Body of pancreas (tissue), 4 donors: ENCODE results near the gene DMD. TPM values are rescaled to one million over a fixed set of nuclear protein-coding genes. Genes with fewer than 3 reads are reported as not detected.

Experiments
- ATAC-seq: fragments of 150-250 bp; one replicate; pipeline ENCODE4 v1.9.1; 2016
- DNase-seq, 4 donors: peaks; one replicate each; pipeline ENCODE4 v3.0.0-alpha.2; 2019
- H3K27ac ChIP-seq, 4 donors: fragments of 200-600 bp; sonication (generic); 1 replicate in 3 of 4; 2 replicates in 1 of 4; pipeline versions ENCODE4 v1.5.1 to v1.6.1; 2016 to 2019; ENCODE audit warnings: mild to moderate bottlenecking in 1 of 4, mixed read lengths in 1 of 4, moderate library complexity in 1 of 4
- H3K27me3 ChIP-seq, 2 donors: fragments of 200-600 bp; sonication (generic); one replicate each; pipeline ENCODE4 v1.6.0; 2016; ENCODE audit warnings: mild to moderate bottlenecking in 1 of 2
- H3K36me3 ChIP-seq, 2 donors: fragments of 200-600 bp; sonication (generic); replicated peaks in 1 of 2; 2 replicates each; pipeline ENCODE4 v1.5.1; 2016; ENCODE audit warnings: low read depth in 2 of 2; ENCODE audit not compliant: insufficient read depth in 1 of 2
- H3K4me1 ChIP-seq: fragments of 200-600 bp; sonication (generic); one replicate; pipeline ENCODE4 v1.6.0; 2016
- H3K4me3 ChIP-seq, 2 donors: fragments of 200-600 bp; sonication (generic); 1 replicate in 1 of 2; 2 replicates in 1 of 2; pipeline ENCODE4 v1.5.1; 2016 to 2019
- H3K9me3 ChIP-seq, 3 donors: fragments of 200-600 bp; sonication (generic); 1 replicate in 2 of 3; 2 replicates in 1 of 3; pipeline ENCODE4 v1.5.1; 2016
- CTCF ChIP-seq, 7 experiments: fragments of 450-650 bp in 4 of 7; fragments of 200-600 bp in 3 of 7; sonication (generic) in 3 of 7; IDR thresholded peaks; one replicate each; pipeline ENCODE4 v1.5.1; 2016 to 2019; ENCODE audit warnings: antibody characterized with exemption in 7 of 7
- POLR2A ChIP-seq, 3 donors: fragments of 450-650 bp; IDR thresholded peaks; one replicate each; pipeline ENCODE4 v1.6.1; 2016; ENCODE audit warnings: antibody characterized with exemption in 3 of 3, mild to moderate bottlenecking in 2 of 3
- WGBS, 2 donors: methylation state at CpG; one replicate each; pipeline ENCODE4 v1.1.5; 2017; 5-methylcytosine and 5-hydroxymethylcytosine counted together
- intact Hi-C: fragments of 100-400 bp; cut with DNase I; formaldehyde crosslinking; loops from one replicate; pipeline ENCODE4 v1.15.1; 2023
- total RNA-seq, 2 donors: library from RNA; depleted of rRNA; stranded (reverse); fragments of >200 nt; gene quantifications; one replicate each; pipeline ENCODE4 v1.1.0, GENCODE V29; 2016

Gene DMD
- total RNA-seq, 2 donors from 2014 or later = 28.5 to 38.6 TPM

GRCh38 chrX:32582729-32583128 lies 628.6 kb downstream of the DMD start:
- DNase-seq = no peak
- intact Hi-C loops = no loop called here
- Histone ChIP-seq H3K27ac (no peak overlapping the region), H3K27me3 (no peaks in the 10 kb centered on the region), H3K36me3 (no peaks in the 10 kb centered on the region), H3K4me3 (no peak overlapping the region), H3K4me1 (no peaks in the 10 kb centered on the region), H3K9me3 (no peaks in the 10 kb centered on the region)
- 49 to 63% methylated on average over 3 of the region's 3 CpGs for WGBS, 2 donors
- no peak for TF ChIP-seq POLR2A (IDR thresholded peaks at IDR 0.05)
- no peak for TF ChIP-seq CTCF (IDR thresholded peaks at IDR 0.05)
- ATAC-seq = no peak

- Histone ChIP-seq H3K36me3 (no peaks in the 10 kb centered on the region), H3K4me1 (no peaks in the 10 kb centered on the region), H3K27me3 (no peaks in the 10 kb centered on the region), H3K4me3 (no peak overlapping the region), H3K9me3 (no peaks in the 10 kb centered on the region), H3K27ac (no peak overlapping the region)
- ATAC-seq (no peak), DNase-seq (no peak)
- 52 to 78% methylated on average over 2 of the region's 2 CpGs for WGBS, 2 donors
- intact Hi-C loops = no loop called here
- TF ChIP-seq CTCF (IDR thresholded peaks at IDR 0.05) = no peak
- TF ChIP-seq POLR2A (IDR thresholded peaks at IDR 0.05) = no peak
Observed at GRCh38 chrX:32576885-32577284, 634.5 kb downstream of the DMD start.

- DNase-seq (no peak), ATAC-seq (no peak)
- intact Hi-C loops = no loop called here
- no peaks in the 10 kb centered on the region for H3K36me3 ChIP-seq
- WGBS, 2 donors = 78 to 81% methylated on average over 2 of the region's 2 CpGs
- no peaks in the 10 kb centered on the region for H3K27me3 ChIP-seq
- H3K4me3 ChIP-seq = no peak overlapping the region
- TF ChIP-seq POLR2A (IDR thresholded peaks at IDR 0.05) (no peak), CTCF (IDR thresholded peaks at IDR 0.05) (no peak)
- no peaks in the 10 kb centered on the region for H3K9me3 ChIP-seq
- H3K27ac ChIP-seq = no peak overlapping the region
- no peaks in the 10 kb centered on the region for H3K4me1 ChIP-seq
Observed at GRCh38 chrX:32572644-32573043, 638.7 kb downstream of the DMD start.

GRCh38 chrX:32571579-32571978 lies 639.8 kb downstream of the DMD start:
- intact Hi-C loops = no loop called here
- Histone ChIP-seq H3K27me3 (no peaks in the 10 kb centered on the region), H3K4me1 (no peaks in the 10 kb centered on the region), H3K36me3 (no peaks in the 10 kb centered on the region), H3K9me3 (no peaks in the 10 kb centered on the region), H3K4me3 (no peak overlapping the region), H3K27ac (no peak overlapping the region)
- 34% methylated on average over 2 of the region's 2 CpGs for WGBS, 2 donors
- ATAC-seq (no peak), DNase-seq (no peak)
- no peak for TF ChIP-seq POLR2A (IDR thresholded peaks at IDR 0.05)
- no peak for TF ChIP-seq CTCF (IDR thresholded peaks at IDR 0.05)

GRCh38 chrX:32562261-32562660 lies 649.1 kb downstream of the DMD start:
- intact Hi-C loops = no loop called here
- Histone ChIP-seq H3K9me3 (no peaks in the 10 kb centered on the region), H3K4me3 (no peak overlapping the region), H3K27ac (no peak overlapping the region), H3K27me3 (no peaks in the 10 kb centered on the region), H3K36me3 (no peaks in the 10 kb centered on the region), H3K4me1 (no peaks in the 10 kb centered on the region)
- ATAC-seq = no peak
- WGBS, 2 donors = 51 to 61% methylated on average over 4 of the region's 4 CpGs
- DNase-seq = no peak
- TF ChIP-seq CTCF (IDR thresholded peaks at IDR 0.05) (no peak), POLR2A (IDR thresholded peaks at IDR 0.05) (no peak)
